ENCODE measurements around the gene LRCH1.

Gene LRCH1

DNA sequence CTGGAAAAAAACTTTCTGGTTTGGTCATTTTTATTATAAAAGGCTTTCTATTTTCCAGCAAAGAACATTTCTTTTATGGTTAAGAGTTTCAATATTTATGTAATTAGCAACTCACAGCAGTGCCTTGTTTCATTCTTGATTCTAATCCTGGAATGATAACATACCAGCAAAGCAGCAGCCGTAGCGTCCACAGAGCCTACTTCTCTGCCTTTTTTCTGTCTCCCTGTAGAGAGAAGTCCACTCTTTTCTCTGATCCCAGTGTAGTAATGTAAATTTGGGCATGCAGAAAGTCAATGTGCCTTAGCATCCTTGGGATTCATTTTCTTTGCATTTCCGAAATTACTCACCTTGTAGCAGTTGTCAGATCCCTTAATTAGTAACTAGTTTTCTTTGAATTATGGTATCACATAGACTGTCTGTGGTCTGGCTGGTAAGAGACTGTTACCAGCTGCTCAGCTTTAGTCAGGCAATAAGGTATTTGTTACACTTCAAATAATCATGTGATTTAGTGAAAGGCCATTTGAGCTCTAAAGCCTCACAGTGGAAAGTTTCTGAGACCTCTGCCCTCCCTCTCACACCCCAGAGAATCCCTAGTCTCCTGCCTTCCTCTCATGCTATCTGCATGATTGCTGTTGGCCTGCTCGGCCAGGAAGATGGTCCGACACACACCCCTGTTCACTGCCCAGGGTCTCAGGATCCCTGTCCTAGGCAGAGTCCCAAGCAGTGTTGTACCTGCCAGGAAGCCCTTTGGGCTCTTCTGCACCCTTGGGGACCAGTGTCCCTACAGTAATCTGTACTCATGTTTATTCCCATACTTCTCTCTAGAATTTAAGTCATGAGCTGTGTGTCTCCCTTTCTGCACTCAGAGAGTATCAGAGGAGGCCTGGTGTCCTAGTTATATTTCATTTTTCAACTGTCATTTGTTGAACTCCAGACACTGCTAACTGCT is 86.3 kb downstream of the LRCH1 start:
- no peak for DNase-seq (ENCODE audit: low spot score)

DNA sequence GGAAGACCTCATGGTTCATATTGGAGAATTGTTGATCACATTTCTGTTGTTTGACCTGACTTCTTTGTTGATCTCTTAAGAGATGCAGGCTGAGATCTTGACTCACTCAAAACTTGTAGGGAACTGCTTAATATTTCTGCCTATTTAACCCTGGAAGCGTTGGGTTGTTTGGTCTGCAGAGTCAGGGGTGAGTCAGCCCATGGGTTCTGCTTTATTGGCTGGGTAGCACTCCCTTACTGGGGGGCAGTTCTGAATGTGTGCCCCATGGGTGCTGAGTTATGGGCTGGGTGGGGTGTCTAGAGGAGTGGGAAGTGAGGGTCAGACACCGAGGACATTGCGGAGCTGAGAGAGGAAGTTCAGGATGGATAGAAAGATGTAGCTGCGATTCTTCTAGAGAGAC is 87.9 kb downstream of the LRCH1 start:
- no peak for DNase-seq (ENCODE audit: low spot score)

DNA sequence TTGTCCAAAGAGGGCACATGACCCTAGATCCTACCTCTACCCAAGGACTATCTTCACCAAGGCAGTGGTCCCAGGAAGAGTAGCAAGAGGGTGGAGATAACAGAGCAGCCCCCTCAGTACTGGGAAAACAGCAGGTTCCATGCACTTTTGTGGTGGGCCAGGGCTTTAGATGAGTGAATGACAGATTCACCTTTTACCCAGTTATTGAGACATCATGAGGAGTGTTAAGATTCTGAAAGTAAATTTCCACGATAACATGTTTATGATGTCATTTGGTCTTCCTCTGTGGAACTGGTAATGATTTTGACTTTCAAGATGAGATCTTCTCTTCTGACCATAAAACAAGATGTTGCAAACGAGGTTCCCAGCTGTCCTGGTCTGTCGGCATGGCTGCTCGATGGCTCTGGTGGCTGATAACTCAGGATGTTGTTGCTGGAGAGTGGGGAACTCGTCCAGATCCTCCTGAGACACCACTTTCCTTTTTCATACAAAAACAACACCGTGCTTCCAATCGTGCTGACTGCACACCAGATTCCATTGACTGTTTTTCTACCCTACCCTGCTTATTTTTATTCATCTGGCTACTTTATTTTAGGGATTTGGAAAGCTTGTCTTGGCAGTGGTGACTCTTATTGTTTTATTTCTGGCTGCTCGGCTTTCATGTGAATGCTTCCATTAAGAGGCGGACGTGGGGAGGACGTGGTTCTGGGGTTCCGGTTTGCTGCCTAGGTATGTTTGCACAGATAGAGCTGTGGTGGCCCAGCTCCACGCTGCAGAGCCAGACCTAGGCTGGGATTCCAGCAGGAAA is 88.5 kb downstream of the LRCH1 start:
- DNase-seq (ENCODE audit: low spot score): no peak

DNA sequence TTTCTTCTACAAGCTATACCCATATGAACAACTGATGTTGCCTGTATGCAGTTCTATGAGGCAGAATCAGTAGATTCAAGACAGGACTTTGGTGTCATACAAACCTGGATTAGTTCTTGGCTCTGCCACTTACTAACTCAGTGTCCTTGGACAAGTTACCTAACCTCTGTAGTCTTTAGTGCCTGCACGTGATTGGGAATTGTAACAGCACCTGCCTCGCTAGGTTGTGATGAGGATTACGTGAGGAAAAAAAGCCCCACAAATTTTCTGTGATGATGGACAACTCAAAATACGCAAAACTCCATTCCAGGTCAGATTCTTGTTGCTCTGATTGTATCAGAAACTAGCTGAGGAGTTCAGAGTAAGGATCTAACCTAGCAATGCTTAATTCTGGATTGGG is 89.3 kb downstream of the LRCH1 start:
- DNase-seq (ENCODE audit: low spot score): no peak

DNA sequence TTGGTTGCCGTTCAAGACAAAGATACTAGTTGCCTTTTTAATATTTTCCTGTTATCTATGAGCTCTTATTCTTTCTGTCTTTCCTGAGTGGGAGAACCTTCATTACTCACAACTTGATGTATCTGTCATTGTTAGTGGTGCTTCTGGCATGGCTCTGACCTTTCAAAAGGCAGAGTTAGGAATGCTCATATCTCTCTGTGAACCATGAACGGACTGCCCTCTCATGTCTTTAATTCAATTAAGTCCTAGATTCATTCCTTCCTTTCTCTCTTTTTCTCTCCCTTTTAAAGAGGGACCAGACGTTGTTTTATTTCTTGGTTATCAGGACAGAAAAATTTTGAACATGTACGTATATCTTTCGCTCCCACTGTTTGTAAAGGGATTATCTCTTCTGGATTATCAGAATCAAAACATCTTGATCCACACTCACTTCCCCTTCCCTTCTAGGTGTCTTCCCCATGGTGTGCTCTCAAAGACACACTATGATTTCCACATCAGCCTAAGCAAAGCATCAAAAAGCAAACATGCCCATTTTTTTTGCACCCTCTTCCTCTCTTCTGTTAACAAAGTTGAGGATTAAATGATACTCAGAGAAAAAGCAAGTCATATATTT is 90.3 kb downstream of the LRCH1 start:
- DNase-seq (ENCODE audit: low spot score): no peak

DNA sequence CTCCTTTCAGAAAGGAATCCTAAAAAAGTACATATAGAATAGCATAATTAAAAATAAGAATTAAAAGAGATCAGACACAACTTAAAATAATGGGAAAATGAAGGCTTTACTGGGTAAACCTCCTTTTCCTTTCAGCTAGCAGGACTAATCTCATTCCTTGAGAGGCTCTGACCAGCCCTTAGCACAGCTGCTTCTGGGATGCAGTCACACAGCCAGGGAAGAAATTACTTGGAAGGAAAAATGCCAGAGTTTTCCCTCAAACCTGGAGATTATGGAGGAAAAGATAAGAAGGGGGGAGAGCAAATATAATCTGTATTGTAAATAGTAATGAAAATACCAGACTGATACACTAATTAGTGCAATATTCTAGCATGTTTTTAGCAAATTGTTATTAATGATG is 91.8 kb downstream of the LRCH1 start:
- no peak for DNase-seq (ENCODE audit: low spot score)

DNA sequence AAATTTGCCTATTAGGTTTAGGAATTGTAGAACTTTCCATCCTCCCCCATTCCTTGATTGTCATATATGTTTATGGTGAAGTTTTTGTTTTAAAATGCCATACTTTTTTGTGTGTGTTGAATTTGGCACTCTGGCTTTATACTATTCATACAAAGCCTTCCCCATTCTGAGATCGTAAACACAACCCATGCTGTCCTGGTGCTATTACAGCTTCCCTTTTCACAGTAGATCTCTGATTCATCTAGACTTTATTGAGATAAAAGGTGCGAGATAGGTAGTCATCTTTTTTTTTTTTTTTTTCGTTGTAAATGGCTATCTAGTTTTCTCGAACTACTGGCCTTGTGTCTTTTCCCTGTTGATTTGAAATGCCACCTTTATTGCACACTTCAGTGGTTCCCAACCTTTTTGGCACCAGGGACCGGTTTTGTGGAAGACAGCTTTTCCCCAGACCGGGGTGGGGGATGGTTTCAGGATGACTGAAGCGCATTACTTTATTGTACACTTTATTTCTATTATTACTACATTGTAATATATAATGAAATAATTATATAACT is 94.6 kb downstream of the LRCH1 start:
- DNase-seq (ENCODE audit: low spot score): no peak

DNA sequence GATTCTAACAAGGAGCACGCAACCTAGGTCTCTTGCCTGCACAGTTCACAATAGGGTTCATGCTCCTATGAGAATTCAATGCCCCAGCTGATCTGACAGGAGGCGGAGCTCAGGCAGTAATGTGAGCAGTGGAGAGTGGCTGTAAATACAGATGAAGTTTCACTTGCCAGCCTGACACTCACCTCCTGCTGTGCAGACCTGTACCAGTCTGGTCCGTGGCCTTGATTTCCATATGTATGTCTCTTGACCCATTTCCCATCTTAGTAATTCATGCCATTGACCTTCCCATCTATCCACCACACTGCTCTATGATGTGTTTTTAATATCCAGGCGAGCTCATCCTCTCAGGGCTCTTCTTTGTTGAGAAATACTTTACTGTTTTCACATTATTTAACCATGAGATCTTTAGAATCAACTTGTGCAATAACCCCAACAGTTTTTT is 95.2 kb downstream of the LRCH1 start:
- no peak for DNase-seq (ENCODE audit: low spot score)

DNA sequence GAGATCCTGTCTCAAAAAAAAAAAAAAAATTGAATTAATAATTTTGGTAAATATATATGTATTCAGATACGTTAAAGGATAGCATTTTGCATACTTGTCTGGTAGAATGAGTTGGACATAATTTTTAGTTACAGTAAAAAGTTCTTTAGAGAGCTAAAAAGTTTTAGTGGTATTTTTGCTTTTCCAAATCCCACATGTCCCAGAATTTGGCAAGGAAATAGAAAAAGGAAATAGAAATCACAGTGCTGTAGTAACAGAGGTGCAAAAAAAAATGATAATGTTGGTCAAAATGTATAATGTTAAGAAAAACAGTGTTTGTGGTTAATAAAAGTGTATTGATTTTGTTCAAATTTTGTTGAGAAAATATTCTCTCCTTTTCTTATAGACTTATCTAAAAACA is 96.8 kb downstream of the LRCH1 start:
- no peak for DNase-seq (ENCODE audit: low spot score)

DNA sequence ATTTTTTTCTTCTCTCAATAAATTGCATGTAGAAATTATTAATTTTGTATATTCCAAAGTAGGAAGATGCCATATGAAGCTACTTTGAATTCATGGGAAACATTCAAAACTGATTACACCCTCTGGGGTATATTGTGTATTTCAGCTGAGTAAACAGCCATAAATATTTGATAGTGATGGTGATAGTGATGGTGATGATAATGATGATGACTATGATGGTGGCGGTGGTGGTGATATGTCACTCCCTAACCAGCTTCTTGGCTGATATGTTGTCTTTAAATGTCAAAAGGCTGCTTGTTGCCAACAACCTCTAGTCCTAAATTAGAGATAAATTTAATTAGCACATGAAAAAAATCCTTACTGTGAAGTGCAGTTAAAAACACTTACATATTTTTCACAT is 102.0 kb downstream of the LRCH1 start:
- DNase-seq (ENCODE audit: low spot score): no peak

DNA sequence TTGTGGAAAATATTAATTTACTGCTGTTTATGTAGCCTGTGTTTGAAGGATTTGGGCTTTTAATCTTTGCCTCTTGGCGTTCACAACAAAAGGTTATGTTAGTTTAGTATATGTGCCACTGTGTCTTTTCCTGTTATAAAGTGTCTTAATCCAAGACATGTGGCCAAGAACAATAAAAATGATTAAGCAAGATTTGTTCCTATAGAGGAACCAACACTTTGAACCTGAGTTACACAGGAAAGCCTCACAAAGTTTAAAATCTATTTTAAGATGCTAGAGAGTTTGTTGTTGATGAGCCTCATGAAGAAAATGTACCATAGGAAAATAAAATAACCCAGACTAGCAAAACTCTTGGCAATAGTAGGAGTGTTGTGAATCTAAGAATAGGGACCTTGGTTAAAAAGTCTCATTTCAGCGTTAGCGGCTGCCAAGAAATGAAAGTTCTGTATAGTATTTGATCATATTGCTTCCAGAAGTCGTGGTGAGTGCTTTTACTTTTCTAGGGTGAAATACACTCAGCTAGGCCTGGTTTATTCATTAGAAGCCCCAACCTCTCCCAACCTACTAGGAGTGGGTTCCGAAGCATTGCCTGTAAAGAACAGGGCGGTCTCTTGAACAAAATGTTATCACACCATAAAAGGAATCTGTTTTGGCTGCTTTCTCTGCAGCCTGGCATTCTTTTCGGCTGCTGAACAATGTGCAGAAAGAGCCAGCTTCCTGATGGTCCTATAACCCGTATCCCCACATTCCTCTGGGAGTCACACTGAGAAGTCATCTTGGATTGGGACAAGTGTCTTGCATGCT is 102.6 kb downstream of the LRCH1 start:
- no peak for DNase-seq (ENCODE audit: low spot score)

DNA sequence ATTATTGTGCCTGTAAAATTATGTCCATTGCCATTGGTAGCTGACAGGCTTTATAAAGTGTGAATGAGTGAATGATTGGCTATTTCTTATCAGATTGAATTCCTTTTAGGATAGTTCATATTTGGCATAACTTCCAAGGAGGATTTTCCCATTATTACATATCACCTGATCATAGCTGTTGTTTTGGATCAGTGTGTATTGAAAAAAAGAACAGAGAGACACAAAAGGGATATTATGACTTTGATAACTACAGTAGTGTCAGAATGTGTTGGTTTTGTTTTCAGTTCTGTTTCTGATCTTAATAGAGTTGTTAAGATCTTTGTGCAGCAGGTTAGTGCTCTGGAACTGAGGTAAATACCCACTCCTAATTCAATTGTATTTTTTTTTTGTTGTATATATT is 103.8 kb downstream of the LRCH1 start:
- DNase-seq (ENCODE audit: low spot score): no peak

DNA sequence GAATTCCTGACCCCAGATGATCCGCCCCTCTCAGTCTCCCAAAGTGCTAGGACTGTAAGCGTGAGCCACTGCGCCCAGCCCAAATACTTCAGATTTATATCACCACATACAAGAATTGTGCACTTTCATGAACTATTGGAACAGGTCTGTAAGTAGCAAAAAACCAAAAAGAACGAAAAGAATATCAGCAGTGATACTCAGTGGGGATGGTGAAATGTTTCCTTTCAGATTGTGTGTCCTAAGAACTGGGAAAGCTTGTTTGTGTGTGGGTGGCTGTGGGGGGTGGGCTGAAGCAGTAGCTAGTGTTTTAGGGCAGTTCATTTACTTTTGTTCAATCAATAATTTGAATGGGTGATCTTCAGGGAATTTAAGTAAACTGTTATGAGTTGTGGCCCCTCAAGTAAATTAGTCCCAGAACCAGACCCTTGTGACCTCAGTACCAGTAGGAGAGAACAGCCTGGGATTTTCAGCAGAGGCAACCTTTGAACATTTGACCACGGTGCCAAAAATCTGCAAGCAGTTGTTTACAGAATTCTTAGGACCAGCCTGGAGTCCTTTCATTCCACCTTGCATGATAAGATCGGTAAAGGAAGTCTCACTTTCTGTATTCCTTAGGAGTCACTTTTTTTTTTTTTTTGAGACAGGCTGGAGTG is 106.6 kb downstream of the LRCH1 start:
- DNase-seq (ENCODE audit: low spot score): no peak

DNA sequence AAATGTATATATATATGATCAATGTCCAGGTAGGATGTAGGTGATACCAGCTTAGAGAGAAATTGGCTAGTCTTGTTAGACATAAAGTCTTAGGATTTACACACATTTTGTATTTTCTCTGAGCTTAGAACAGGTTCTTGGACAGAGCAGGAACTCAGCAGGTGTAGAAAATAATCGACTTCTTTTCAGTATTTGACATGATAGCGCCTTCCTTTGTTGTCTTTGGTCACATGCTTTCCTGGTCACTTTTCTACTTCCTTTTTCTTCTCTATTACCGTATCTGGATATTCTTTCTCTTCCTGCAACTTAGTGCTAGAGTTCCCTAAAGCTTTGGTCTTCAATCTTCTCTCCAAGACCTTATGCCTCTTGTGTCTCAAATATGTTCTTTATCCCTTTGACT is 107.4 kb downstream of the LRCH1 start:
- no peak for DNase-seq (ENCODE audit: low spot score)

DNA sequence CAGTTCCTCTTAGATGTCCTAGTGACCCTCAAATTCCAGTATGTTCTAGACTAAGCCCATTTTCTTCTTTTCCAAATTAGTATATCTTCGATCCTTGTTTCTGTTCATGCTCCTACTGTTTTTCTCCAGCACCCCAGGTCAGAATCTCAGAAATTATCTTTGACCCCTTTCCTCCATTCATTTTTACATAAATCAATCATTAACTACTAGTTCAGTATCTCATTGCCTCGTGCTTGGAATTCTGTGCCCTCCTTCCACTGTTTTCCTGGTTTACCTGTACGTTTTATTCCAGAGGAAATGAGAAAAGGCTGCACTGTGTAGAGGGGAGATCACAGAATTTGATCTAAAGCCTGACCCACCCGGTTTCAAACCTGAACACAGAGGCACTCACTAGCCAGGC is 107.9 kb downstream of the LRCH1 start:
- no peak for DNase-seq (ENCODE audit: low spot score)

DNA sequence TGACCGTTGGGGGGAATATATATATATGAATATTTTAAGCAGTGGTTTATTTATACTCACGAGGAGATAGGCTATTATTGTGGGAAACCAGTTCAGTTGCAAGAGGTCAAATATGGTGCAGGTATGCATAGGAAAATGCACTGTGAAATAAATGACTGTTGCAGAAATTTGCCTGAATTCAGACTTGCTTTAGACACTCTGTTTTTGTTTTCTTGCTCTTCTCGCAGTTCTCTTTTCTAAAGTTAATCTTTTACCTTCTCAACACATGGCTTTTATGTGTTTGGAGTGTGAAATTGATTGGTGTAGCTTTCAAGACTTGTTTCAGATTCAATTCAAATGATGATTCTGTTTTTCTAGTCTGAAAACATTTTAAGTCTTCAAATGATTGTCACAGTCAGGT is 109.7 kb downstream of the LRCH1 start:
- no peak for DNase-seq (ENCODE audit: low spot score)

DNA sequence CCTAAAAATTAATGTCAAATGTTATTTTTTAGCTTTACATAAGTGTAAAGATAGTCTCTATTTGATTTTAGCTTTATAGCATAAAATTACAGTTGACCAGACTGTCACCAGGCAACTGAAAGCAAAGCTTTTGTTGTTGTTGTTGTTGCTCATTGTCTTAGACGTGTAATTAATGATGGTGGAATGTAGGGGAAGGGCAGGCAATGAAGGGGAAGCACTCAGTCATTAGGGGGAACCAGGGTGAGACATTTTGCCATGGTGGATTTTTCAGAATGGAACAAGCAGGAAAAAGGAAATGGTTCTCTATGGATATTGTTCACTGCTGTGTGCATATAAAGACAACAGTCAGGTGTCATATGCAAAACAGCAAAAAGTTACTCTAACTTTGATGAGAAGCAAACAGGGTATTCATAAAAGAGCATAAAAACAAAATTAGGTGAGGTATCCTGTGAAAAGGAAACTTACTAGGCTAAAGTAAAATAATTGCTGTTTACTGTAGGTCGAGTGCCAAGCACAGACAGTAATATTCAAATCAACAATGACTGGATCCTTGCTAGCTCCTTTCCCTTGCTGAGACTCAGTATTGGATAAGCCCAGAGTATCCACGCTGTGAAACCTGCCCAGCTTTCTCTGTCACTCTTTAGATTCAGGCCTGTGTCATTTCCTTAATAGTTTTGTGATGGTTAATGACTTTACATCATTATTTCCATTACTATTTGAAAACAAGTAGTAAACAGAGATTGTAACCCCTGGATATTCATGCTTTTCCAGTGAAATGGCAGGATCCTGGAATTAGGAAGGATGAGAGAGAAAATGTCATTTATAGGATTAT is 110.5 kb downstream of the LRCH1 start:
- DNase-seq (ENCODE audit: low spot score): no peak

DNA sequence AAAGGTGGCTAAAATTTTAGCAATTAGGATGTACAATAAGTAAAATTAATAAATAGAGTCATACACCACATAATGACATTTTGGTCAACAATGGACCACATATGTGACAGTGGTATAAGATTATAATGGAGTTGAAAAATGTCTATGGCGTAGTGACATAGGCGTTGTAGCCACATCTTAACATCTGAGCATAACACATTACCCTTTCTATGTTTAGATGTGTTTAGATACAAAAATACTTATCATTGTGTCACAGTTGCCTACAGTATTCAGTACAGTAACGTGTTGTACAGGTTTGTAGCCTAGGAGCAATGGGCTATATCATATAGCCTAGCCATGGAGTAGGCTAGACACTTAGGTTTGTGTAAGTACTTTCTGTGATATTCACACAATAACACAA is 111.2 kb downstream of the LRCH1 start:
- DNase-seq (ENCODE audit: low spot score): no peak

DNA sequence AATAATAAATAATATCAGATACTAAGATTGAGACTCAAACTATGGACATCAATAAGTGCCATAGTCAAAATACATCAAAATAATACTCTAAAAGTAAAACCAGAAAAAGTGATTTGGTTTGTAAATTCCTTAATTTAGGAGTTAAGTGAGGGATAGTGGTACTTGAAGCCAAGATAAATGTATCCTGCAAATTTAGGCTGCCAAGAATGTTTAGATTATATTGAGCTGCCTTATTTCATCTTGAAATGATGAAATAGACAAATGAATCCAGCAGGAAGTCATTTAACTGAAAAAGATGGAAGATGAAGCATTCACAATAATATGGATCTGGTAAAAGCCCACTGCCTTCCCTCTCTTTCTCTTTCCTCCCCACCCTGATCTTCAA is 112.3 kb downstream of the LRCH1 start:
- no peak for DNase-seq (ENCODE audit: low spot score)
